IPS-18c (cell line): ENCODE measurements around the gene CHFR.
"Not testable (repeated sequence)": the region's sequence is repeated elsewhere in the genome, so short reads cannot be mapped to it uniquely, and the experiment has no call there.

Source experiments
- H3K4me3 ChIP-seq: 2 replicates; pipeline ENCODE4 v1.7.0; 2013; ENCODE audit warnings: low read depth, mild to moderate bottlenecking, low read length, moderate library complexity; ENCODE audit not compliant: insufficient read depth
- H3K9me3 ChIP-seq: one replicate; pipeline ENCODE4 v1.6.1; 2013; ENCODE audit warnings: mild to moderate bottlenecking, low read length, moderate library complexity; ENCODE audit not compliant: control insufficient read depth, insufficient read depth

Gene CHFR, protein sequence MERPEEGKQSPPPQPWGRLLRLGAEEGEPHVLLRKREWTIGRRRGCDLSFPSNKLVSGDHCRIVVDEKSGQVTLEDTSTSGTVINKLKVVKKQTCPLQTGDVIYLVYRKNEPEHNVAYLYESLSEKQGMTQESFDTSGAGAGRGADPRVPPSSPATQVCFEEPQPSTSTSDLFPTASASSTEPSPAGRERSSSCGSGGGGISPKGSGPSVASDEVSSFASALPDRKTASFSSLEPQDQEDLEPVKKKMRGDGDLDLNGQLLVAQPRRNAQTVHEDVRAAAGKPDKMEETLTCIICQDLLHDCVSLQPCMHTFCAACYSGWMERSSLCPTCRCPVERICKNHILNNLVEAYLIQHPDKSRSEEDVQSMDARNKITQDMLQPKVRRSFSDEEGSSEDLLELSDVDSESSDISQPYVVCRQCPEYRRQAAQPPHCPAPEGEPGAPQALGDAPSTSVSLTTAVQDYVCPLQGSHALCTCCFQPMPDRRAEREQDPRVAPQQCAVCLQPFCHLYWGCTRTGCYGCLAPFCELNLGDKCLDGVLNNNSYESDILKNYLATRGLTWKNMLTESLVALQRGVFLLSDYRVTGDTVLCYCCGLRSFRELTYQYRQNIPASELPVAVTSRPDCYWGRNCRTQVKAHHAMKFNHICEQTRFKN

DNA sequence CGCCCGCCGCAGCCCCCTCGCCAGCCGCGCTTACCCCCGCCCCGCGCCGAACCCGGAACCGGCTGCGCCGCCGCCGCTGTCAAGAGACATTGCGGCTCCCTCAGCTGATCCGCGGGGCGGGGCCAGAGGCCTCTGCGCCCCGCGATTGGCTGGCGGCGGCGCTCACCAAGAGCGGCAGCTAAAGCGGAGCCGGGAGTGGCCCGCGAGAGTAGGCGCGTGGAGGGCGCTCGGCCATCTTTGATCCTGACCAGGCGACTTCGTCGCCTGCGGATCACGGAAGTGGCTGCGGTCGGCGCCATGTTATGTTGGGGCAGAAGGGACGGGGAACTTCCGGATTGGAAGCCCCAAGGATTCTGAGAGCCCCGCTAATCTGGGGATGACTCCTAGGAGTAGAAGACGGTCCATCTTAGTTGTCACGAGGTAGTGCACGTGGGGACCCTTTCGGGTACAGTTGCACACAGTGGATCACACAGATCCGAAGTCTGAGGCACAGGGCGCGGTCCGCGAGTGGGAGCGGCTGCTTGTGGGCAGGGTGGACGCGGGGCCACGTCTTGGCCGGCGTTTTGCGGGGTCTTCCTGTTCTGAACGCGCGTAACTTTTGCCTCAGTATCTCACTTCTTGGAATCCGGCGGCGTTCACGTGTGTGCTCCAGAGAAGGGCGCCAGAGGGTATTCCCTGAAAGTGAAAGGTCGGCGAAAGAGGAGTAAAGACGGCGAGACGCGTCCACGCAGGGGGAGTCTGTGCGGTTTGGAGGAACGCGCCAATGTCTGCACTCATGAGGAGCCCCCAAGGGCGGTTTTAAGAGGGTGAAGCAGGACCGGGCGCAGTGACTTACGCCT is at the start of gene CHFR:
Gene CHFR, minus strand, starts transcription at position 93 of the 839 bp plus-strand sequence. CDS start 277 bp downstream, outside the sequence.
- H3K9me3 ChIP-seq, result peaks cover 5% of the 10 kb centered on the region
- peak within 1 kb of the TSS; percentile 95 for H3K4me3 ChIP-seq

GRCh38 chr12:132936921-132937320 is 49.5 kb upstream of the CHFR start:
- not testable (repeated sequence) for H3K4me3 ChIP-seq, H3K9me3 ChIP-seq

- H3K4me3 ChIP-seq, result no peak overlapping the region
- peaks cover 11% of the 10 kb centered on the region for H3K9me3 ChIP-seq
These were observed 48.8 kb upstream of the CHFR start for GRCh38 chr12:132936163-132936562.

GRCh38 chr12:132926415-132926833 is 39.0 kb upstream of the CHFR start:
- Histone ChIP-seq H3K4me3 (no peak overlapping the region; the same call in 1 of the 2 replicates), H3K9me3 (peaks cover 32% of the 10 kb centered on the region)

GRCh38 chr12:132925597-132926414 is 38.4 kb upstream of the CHFR start:
- Histone ChIP-seq H3K4me3 (no peak overlapping the region; the same call in 1 of the 2 replicates), H3K9me3 (peaks cover 34% of the 10 kb centered on the region)

GRCh38 chr12:132924356-132924755 is 37.0 kb upstream of the CHFR start:
- H3K9me3 ChIP-seq, result peaks cover 36% of the 10 kb centered on the region

GRCh38 chr12:132923356-132923909 is 36.0 kb upstream of the CHFR start:
- Histone ChIP-seq H3K9me3 (peaks cover 29% of the 10 kb centered on the region), H3K4me3 (no peak overlapping the region)

More at GRCh38 chr12:132924356-132924755, 37.0 kb upstream of the CHFR start:
- H3K4me3 ChIP-seq, result no peak overlapping the region

GRCh38 chr12:132922676-132923075 is 35.3 kb upstream of the CHFR start:
- Histone ChIP-seq H3K9me3 (peaks cover 33% of the 10 kb centered on the region), H3K4me3 (no peak overlapping the region)

DNA sequence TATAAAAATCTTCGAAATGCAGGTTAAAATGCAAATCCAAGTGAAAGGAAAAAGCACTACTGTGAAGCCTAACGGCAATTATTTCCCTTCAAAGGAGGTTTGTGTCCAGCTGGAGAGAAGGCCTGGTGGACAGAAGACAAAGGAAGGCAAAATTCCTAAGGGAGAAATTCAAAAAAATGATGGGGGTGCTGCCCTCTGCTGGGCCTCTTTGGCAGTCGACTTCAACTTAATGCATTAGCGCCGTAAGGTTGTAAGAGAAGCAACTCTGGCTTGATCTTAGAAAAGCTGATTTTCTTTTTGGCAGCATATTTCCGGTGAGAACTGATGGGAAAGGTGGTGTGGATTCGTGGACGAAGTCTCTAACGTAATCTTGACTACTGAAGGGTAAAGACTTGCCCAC is 34.3 kb upstream of the CHFR start:
- peaks cover 38% of the 10 kb centered on the region for H3K9me3 ChIP-seq
- no peak overlapping the region for H3K4me3 ChIP-seq

GRCh38 chr12:132918680-132919079 is 31.3 kb upstream of the CHFR start:
- H3K9me3 ChIP-seq, result peaks cover 20% of the 10 kb centered on the region
- H3K4me3 ChIP-seq, result no peak overlapping the region

DNA sequence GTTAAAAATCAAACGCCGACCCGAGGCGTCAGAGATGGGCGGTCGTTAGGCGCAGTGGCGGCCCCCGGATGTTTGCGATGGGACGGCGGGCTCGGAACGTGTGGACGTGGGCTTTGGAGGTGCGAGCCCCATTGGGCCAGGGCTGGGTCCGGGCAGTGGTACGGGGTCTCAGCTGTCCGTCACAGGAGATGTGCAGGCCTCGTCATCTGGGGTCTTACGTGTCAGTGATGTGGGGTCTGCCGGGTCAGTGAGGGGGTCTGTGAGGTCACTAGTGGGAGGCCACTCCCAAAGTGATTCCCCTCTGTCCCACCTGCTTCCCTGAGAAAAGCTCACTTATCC is 21.6 kb upstream of the CHFR start:
- Histone ChIP-seq H3K4me3 (peak overlapping the region; percentile 71), H3K9me3 (peaks cover 2% of the 10 kb centered on the region)

DNA sequence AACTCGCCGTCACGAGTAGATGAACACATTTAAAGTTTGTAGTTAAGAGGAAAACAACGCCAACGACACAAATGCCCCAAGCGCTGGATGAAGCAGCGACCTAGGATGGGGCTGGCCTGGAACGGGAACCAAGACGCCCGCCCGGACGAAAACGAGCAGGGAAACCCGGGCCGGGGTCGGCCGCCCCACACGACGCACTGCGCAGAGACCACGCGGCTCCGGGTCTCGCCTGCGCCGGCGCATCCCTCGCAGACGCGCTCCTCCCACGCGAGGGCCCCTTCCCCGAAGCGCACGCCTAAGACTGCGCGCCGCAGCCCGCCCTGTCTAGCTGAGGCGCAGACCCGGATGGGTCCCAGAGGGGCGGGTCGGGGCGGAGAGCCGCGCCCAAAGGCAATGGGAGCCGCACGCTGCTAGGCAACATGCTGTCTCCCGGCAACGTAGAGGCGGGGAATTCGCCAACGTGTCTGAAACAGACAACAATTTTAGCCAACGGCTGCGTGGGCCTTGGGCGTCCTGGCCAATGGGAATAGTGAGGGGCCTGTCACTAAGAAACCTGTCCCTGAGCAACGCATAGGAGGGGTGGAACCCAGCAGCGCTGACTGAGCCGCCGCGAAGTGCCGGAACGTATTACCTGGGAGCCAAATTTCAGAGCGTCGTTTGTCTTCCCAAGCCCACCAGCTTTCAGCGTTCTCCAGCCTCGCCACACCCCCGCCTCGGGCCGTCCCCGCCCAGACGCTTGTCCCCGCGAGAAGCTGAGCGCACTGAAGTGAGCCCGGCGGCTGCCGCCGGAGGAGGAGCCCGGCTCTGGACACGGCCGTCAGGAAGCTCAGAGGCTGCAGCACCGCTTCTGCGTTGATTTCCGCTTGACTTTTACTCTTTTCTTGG is 21.0 kb upstream of the CHFR start:
- peak overlapping the region; percentile 71 for H3K4me3 ChIP-seq
- peaks cover 2% of the 10 kb centered on the region for H3K9me3 ChIP-seq

DNA sequence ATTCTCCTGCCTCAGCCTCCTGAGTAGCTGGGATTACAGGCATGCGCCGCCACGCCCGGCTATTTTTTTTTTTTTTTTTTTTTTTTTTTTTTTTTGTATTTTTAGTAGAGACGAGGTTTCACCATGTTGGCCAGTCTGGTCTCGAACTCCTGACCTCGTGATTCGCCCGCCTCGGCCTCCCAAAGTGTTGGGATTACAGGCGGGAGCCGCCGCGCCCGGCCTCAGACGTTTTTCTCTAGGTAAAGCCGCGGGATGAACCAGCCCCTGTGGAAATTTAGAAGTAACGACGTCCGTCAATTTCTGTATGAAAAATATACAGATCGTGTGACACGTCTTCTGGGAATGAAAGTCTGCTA is 20.4 kb upstream of the CHFR start:
- H3K9me3 ChIP-seq, result not testable (repeated sequence)
- peak overlapping the region; percentile 71 for H3K4me3 ChIP-seq

DNA sequence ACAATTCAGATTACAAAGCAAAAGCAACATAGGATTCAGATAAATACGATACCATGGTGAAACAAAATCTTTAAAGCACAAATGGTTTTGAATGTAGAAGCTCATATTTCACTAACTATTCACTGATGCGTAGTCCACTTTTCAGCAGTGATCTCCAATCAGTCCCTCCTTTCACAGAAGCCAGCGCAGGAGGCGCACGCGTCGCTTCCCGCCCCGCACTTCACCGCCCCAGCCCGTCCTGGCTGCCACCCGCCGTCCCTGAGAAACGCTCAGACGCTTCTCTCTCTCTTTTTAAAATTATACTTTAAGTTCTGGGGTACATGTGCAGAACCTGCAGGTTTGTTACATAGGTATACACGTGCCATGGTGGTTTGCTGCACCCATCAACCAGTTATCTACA is 19.8 kb upstream of the CHFR start:
- no peak overlapping the region for H3K4me3 ChIP-seq
- H3K9me3 ChIP-seq, result peaks cover 2% of the 10 kb centered on the region

- Histone ChIP-seq H3K4me3 (no peak overlapping the region), H3K9me3 (peaks cover 2% of the 10 kb centered on the region)
These were observed 17.4 kb upstream of the CHFR start for GRCh38 chr12:132904718-132905328.
